ENCODE measurements around the gene NEURL1. TPM values are rescaled to one million over a fixed set of nuclear protein-coding genes. Genes with fewer than 3 reads are reported as not detected.

NEURL1 gene
- total RNA-seq, 1 donor from 2014 or later: 0.64 TPM

DNA sequence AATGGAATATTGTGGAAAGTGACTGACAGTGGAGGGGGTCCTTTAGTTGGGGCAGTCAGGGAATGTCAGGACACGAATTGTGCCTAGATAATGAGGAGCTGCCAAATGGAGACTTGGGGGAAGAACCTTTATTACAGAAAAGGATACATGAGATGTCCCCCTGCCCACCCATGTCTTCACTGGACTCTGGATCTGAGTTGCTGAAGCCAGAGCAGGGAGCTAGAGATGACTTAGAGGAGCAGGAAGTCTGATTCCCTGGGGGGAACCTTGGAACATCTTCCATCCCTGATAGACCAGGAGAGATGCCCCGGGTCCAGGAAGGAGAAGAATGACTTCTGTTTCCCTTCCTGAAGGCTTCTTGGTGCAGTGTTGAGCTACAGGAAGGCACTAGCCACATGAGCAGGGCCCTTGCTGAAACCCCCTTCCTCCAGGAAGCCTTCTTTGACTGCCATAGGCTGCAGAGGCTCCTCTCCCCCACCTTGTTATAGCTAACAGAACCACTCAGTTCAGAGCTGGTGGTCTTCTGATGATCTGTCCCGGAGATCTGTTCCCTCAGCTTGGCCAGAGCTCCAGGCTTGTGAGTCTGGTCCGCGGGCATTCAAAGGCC is 747 bp upstream of the NEURL1 start:
- DNase-seq: no peak
- peaks cover 32% of the 10 kb centered on the region for H3K27me3 ChIP-seq
- H3K9me3 ChIP-seq: no peaks in the 10 kb centered on the region
- no peak overlapping the region for H3K4me3 ChIP-seq
- no peak for ATAC-seq
- H3K4me1 ChIP-seq: peaks cover 5% of the 10 kb centered on the region
- TF ChIP-seq, protein P1, sequence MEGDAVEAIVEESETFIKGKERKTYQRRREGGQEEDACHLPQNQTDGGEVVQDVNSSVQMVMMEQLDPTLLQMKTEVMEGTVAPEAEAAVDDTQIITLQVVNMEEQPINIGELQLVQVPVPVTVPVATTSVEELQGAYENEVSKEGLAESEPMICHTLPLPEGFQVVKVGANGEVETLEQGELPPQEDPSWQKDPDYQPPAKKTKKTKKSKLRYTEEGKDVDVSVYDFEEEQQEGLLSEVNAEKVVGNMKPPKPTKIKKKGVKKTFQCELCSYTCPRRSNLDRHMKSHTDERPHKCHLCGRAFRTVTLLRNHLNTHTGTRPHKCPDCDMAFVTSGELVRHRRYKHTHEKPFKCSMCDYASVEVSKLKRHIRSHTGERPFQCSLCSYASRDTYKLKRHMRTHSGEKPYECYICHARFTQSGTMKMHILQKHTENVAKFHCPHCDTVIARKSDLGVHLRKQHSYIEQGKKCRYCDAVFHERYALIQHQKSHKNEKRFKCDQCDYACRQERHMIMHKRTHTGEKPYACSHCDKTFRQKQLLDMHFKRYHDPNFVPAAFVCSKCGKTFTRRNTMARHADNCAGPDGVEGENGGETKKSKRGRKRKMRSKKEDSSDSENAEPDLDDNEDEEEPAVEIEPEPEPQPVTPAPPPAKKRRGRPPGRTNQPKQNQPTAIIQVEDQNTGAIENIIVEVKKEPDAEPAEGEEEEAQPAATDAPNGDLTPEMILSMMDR (IDR thresholded peaks at IDR 0.05): no peak
- no peak overlapping the region for H3K27ac ChIP-seq
- H3K36me3 ChIP-seq: no peaks in the 10 kb centered on the region
- intact Hi-C loops (cut with DNase I): no loop called here

DNA sequence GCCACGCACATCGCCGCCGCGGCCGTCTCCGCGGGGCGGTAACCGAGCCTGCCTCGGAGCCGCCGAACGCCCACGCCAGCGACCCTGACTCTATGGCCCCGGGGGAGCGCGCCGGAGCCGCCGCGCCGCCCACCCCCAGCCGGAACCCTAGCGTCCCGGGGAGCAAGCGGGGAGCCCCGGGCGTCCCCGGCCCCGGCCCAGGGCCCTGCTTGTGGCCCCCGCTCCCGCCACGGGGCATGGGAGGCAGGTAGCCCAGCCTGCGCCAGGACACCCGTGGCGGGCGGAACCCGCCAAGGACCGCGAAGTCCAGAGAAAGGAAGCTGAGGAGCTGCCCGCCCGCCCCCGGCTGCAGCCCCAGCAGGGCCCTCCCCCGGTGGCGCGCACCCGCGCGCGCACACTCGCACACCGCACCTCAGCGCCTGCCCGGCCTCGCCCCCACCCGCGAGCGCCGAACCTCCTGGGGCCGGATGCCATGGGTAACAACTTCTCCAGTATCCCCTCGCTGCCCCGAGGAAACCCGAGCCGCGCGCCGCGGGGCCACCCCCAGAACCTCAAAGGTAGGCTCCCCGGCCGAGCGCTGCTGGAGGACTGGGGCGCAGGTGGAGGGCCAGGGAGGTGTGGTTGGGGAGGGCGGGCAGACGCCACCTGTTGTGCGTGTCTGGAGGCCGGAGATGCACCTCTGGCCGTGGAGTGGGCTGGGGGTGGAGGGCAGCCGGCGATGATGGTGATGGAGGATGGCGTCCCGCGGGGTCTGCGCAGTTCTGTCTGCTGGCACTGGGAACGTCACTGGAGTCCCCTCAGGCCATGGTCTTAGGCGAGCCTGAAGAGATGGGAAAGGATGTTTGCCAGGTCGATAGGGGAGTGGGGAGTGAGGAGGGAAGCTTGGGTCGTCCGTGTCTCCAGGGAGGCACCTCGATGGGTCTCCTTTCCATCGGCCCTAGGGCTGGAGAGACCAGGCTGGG is 692 bp downstream of the NEURL1 start:
- no peak overlapping the region for H3K27ac ChIP-seq
- DNase-seq (no peak), ATAC-seq (peak; percentile 35)
- peaks cover 32% of the 10 kb centered on the region for H3K27me3 ChIP-seq
- H3K4me1 ChIP-seq: peaks cover 5% of the 10 kb centered on the region
- no peaks in the 10 kb centered on the region for H3K9me3 ChIP-seq
- intact Hi-C loops (cut with DNase I): no loop called here
- TF ChIP-seq, protein P1 (IDR thresholded peaks at IDR 0.05): no peak
- peak overlapping the region; percentile 46 for H3K4me3 ChIP-seq
- H3K36me3 ChIP-seq: no peaks in the 10 kb centered on the region

DNA sequence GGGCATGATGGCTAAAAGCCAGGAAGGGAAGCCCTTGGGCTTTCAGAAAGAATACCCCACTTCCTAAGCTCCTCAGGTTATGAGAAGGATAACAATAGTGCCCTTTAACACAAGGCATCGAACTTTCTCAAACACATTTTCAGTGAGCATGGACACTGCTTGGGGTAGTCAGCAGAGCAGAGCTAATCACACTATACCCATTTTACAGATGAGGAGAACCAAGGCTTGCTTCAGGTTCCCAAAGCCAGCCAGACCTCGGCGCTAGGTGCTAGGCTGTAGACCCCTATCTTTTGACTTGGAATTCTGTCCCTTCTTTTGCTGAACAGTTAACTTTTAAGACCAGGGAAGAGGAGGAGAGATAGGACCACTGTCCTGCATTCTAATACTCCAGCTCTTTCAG is 1.8 kb downstream of the NEURL1 start:
- TF ChIP-seq, protein P1 (IDR thresholded peaks at IDR 0.05): no peak
- Histone ChIP-seq H3K4me1 (peaks cover 5% of the 10 kb centered on the region), H3K36me3 (no peaks in the 10 kb centered on the region), H3K4me3 (no peak overlapping the region), H3K27me3 (peaks cover 32% of the 10 kb centered on the region), H3K27ac (no peak overlapping the region), H3K9me3 (no peaks in the 10 kb centered on the region)
- intact Hi-C loops (cut with DNase I): no loop called here
- ATAC-seq (no peak), DNase-seq (no peak)

- no peak for DNase-seq
- Histone ChIP-seq H3K36me3 (no peaks in the 10 kb centered on the region), H3K4me3 (no peak overlapping the region), H3K9me3 (no peaks in the 10 kb centered on the region), H3K27me3 (peaks cover 32% of the 10 kb centered on the region), H3K4me1 (peaks cover 5% of the 10 kb centered on the region), H3K27ac (no peak overlapping the region)
- intact Hi-C loops (cut with DNase I): no loop called here
- TF ChIP-seq, protein P1 (IDR thresholded peaks at IDR 0.05): no peak
- ATAC-seq: no peak
These were observed 3.8 kb downstream of the NEURL1 start for GRCh38 chr10:103497161-103497915.

DNA sequence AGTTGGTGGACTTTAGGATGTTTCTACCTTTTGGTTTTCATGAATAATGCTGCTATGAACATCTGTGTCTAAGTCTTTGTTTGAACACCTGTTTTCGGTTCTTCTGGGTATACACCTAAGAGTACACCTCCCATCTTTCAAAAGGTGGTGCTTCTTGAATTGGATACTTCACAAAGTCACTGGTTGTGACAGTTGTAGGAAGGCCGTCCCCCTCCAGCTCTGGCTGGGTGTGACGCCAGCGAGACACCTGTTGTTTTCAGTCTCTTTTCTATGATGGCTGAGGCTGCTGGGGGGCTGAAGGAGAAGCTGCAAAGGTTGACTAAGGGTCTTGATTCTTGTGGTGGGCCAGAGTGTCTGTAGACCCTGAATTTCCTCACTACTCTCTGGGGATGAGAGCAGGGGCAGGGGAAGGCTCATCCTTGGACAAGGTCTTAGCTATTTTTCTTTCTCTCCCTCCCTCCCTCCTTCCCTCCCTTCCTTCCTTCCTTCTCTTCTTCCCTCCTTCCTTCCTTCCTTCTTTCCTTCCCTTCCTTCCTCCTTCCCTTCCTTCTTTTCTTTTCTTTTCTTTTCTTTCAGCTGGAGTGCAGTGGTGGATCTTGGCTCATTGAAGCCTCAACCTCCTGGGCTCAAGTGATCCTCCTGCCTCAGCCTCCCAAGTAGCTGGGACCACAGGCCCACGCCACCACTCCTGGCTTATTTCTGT is 5.6 kb downstream of the NEURL1 start:
- no peak for DNase-seq
- Histone ChIP-seq H3K9me3 (no peaks in the 10 kb centered on the region), H3K4me3 (no peak overlapping the region), H3K4me1 (peaks cover 5% of the 10 kb centered on the region), H3K27me3 (peaks cover 18% of the 10 kb centered on the region), H3K27ac (no peak overlapping the region), H3K36me3 (no peaks in the 10 kb centered on the region)
- intact Hi-C loops (cut with DNase I): no loop called here
- TF ChIP-seq, protein P1 (IDR thresholded peaks at IDR 0.05): no peak
- ATAC-seq: no peak

Measured in upper lobe of right lung (tissue), 1 donor.